SKM-1 (cell line): ENCODE results near the gene SHROOM3.

ENCODE experiments used
- DNase-seq: peaks from one replicate; lab custom pipeline; 2025; ENCODE audit not compliant: unreplicated experiment; lab: John Stamatoyannopoulos, UW

SHROOM3 gene

GRCh38 chr4:76620723-76621468 lies 185.9 kb downstream of the SHROOM3 start:
- no peak for DNase-seq

GRCh38 chr4:76622126-76622525 lies 187.1 kb downstream of the SHROOM3 start:
- no peak for DNase-seq

DNA sequence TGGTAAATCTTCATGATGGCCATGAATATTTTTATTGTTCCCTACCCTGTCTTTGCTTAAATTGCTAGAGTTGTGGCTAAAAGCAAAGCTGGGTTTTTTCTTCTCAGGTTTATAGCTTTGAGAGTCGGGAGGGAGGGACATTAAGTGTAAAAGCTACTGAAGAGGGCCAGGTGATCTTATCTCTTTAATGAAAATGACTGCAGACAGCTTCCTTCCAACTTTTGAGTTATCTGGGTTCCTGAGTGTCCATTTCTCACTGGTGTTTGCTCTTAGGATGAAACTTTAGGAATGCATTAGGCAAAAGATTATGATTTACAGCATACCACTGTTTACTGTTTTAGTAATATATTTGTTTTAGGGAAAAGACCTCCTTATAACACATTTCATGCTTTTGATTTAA lies 187.7 kb downstream of the SHROOM3 start:
- no peak for DNase-seq

- no peak for DNase-seq
Observed at GRCh38 chr4:76623217-76624045, 188.4 kb downstream of the SHROOM3 start.

DNA sequence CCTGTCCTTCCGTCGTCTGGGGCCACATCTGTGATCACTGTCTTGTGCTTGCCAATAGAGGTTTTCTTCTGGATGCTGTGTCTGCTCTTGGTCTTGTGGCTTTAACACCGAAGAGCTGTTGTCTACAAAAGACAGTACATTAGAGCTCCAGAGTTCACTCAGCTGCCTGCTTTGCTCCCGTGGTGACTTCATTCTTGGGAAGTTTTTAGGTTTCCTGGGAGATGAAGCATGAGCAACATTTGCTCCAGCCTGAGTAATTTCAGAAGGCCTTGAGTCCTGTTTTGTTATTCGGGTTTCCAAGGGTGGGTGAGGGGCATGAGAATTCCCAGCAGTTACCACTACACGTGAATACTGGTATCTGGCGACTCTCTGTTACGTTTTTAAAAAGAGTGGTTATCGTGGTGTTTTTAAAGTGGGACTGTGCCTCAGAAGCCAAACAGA lies 189.2 kb downstream of the SHROOM3 start:
- no peak for DNase-seq

DNA sequence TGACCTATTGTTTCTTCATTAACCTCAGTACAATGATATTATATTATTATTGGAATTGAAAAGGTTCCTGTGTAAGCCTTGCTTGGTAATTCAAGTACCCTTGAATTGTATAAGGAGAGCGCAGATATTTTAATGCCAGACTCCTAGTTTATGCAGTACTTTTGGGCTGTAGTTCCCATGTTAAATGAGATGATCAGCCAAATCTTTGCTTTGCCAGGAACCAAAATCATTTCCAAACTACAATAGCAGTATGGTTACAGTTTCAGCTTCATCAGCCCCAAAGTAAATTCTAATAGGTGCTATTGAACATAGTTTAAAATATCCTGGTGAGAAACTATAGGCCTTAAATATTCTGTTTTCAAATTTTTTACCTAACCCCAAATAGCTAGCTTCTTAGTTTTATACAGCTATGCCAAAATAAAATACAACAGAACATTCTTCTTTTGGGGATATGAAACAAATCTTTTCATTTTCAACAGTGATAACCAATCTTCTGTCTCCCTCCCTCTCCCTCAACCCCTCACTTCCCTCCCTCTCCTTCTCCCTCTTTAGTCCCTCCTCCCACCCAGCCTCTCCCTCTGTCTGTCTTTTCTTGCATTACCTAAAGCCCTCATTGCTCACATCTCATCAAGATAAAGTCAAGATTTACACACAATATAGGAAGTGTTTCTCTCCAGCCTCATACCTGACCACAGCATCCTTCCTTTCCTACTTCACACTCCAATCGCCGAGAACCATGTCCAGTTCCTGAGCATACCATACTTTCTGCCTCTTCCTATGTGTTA lies 190.1 kb downstream of the SHROOM3 start:
- DNase-seq = no peak

DNA sequence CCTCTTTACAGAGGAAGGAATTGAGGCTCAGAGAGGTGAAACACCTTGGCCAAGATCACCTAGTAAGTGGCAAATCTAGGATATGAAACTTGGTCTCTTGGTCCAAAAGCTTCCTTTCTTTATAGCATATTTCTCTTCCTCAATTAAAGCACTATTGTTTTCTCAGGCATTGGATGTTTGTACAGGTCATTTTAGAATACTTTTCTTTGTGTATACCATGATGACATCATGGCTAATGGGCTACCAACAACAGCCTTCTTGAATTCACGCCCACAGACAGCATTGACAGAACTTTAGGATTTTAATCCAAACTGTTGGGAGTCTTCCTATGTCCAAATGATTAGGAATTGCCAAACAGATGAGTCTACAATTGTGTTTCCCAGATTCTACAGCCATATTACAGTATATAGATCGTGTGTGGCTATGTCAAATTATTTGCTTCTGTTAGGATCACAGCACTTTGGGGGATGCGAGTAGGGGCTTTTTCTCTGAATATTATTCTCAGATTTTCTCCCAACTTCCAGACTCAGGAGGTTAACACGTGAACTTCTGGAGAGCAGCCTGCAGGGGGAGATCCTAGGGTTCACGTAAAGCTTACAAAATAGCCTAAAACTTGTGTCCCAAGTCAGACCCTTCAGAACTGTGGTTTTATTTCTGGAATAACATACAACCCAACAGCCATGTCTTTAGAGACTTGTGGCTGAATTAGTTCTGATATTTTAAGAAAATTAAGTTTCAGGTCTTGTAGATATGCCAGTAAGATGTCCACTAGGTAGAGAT lies 191.8 kb downstream of the SHROOM3 start:
- no peak for DNase-seq

GRCh38 chr4:76628251-76628650 lies 193.2 kb downstream of the SHROOM3 start:
- no peak for DNase-seq

DNA sequence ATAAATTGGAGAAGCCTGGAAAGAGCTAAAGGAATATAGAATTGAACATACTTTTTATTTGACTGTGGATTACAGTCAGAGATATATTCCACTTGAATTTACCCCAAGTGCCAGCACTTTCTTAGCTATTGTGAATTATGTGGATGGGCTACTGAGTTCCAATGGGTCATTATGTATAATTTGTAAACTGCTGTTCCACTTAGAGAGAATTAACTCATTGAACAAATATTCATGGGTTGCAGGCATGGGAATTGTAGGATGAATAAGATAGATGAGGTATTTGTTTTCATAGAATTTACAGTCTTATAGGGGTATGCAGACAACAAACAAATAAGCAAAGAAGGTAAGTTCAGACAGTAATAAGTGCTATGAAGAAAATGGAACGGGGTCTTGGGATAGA lies 195.7 kb downstream of the SHROOM3 start:
- no peak for DNase-seq

DNA sequence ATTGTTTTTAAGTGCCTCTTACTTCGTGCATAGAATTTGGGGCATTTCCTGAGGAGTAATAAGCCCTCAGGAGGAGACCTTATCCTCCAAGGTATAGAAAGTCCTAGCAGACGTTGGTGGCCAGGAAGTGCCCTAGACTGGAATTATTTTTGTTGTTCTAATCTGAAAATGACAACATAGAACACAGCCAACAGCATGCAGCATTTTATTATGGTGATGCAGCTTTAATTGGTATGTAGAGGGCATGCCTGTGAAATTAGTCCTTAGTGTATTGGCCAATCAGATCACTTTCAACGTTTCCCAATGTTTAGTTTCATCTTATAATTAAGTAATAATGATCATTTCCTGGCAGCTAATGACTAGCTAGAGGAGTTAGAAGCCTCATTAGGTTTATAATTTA lies 199.2 kb downstream of the SHROOM3 start:
- no peak for DNase-seq

- DNase-seq = no peak
Observed at GRCh38 chr4:76637712-76638361, 202.8 kb downstream of the SHROOM3 start.

DNA sequence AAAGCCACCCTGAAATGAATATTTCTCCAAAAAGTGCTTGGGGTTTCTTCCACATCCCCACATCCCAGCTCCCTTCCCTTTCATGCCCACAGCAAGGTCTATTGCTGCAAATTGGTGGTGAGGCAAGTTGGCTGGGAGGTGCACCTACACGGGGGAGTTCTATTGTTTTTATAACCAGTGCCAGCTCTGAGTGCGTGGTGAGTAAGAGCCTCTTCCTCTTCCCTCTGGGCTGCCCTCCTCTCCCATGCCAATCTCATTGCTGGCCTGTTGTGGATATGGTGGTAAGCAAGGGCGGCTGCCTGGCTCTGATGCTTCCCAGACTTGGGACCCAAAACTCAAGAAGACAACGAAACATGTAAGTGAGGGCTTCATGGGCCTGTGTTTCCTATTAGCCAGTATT lies 204.3 kb downstream of the SHROOM3 start:
- DNase-seq = no peak

DNA sequence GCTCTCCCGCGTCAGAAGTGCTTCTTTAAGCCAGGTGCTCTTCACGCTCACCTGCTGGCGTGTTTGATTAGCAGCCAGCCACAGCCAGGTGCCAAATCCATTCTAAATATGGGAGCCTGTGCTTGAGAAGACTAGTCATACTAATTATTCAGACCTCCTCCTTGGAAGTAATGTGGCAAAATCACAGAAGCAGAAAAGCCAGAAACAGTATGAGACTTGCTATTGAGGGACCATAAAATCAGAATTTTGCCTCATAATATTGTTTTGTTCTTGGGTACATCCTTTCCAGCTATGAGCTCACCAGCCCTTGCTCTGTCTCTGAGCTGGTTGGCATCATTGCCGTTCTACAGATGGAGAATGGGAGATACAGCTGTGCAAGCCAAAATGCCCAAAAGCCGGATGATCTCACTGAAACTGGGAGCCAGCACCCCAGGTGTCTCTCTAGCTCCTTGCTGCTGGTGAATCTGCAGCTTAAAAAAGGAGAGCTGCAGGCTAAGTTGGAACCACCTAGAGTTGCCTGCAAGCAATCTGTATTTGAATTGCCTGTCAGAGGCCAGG lies 205.4 kb downstream of the SHROOM3 start:
- no peak for DNase-seq

DNA sequence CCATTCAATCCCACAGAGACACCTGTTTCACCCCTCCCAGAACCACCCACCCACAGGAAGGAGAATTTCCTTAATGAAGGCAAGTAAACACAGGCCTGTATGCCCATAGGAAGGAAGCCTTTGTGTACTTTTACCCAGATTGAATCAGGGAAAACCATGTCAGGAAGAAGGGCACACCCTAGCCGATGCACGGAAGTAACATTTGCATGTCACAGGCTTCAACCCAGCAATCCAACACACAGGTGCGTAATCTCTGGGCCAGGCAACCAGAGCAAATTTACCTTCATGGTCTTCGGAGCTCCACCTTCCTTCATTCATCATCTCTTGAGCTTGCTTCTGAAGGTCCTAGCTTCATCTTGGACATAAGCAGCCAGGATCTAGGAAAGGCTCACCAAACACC lies 206.3 kb downstream of the SHROOM3 start:
- no peak for DNase-seq

DNA sequence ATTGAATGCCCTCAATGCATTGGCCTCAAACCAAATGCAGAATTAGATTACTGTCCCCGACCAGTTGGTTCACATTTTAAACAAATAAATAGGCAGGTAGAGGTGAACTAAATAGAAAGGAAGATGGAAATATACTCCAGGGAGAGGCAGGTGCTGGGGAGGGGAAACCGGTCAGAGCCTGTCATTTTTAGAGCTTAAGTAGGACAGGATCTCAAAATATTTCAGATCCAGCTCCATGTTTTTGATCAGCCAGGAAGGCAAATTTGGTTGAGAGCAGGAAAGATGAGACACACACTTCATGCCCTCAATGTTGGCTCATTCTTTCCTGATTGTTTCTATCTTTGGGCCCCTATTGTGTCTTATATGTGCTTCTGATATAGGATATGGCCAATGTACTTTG lies 206.7 kb downstream of the SHROOM3 start:
- DNase-seq = no peak

DNA sequence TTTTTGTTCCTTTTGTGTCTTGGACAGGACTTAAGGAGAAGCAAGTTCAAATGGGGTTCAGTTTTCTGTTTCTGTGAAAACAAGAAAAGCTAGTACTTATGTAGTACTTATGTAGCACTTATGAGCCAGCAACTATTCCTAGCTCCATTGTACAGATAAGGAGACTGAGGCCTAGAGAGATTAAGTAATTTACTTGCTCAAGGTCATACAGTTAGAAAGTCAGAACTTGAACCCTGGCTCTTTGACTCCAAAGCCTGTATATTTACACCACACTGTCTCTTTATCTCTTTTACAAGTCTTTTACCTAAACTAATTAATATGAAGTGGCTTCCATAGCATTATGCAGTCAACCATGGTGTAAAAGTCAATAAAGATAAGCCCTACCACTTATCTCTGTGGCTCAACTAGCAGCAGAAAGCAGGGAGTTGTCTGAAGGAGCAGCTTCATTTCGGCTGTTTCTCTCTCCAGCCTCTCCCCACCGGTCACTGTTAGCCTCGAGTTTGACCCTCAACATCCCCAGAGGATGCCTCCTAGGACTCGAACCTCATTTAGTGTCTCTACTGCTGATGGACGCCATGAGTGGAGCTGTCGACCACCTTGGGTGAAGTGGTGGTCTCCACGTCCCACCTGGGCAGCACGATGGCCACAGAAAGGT lies 209.9 kb downstream of the SHROOM3 start:
- DNase-seq = no peak

- DNase-seq = no peak
Observed at GRCh38 chr4:76649086-76649485, 214.1 kb downstream of the SHROOM3 start.

- no peak for DNase-seq
Observed at GRCh38 chr4:76651616-76652015, 216.6 kb downstream of the SHROOM3 start.

GRCh38 chr4:76652389-76652788 lies 217.4 kb downstream of the SHROOM3 start:
- no peak for DNase-seq
